Measurements from ENCODE around the gene SFTPD.
"Not testable (repeated sequence)": the region's sequence is repeated elsewhere in the genome, so short reads cannot be mapped to it uniquely, and the experiment has no call there.

SFTPD gene

DNA sequence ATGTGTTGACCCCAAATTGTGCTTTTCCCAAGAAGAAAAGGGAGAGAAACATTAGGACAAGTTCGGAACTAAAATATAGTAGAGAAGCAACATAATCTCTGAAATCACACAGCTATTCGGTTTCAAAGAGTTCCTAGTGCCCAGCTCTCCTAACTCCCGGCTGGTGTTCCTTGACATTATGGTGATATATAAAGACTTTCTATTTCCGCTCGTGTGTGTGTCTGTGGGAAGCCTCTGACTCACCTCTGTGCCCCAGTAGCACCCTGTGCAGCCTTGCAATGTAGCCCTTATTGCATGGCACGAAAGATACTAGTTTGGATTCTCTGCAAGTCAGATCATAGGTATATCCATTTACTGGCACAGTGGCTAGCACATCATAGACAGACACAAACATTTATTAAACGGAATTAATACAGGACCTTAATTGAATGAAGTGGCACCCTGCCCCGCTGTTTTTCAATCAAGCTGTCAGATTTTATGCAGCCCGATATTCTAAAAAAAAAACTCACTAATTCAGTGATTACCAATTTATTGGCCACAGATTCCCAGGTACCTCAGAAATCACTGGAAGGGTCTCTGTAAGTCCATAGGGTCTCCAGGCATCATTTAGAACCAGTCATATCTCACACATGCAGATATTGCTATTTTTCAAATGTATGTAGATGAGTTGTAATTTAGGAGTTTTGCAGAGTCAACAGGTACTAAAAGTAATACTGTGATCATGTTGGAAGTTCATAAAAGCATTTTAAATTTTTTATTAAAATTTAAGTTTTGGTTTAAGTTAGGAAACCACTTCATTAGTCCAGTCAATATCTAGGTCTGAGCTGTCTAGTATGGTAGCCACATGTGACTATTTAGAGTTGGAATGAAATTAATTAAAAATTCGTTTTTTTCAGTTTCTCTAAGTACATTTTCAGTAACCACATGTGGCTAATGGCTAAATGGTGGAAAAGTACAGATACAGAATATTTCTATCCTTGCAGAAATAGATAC, 43.3 kb downstream of the SFTPD start:
- H3K4me3 ChIP-seq, result peak overlapping the region; percentile 93
- TF ChIP-seq, protein P1, sequence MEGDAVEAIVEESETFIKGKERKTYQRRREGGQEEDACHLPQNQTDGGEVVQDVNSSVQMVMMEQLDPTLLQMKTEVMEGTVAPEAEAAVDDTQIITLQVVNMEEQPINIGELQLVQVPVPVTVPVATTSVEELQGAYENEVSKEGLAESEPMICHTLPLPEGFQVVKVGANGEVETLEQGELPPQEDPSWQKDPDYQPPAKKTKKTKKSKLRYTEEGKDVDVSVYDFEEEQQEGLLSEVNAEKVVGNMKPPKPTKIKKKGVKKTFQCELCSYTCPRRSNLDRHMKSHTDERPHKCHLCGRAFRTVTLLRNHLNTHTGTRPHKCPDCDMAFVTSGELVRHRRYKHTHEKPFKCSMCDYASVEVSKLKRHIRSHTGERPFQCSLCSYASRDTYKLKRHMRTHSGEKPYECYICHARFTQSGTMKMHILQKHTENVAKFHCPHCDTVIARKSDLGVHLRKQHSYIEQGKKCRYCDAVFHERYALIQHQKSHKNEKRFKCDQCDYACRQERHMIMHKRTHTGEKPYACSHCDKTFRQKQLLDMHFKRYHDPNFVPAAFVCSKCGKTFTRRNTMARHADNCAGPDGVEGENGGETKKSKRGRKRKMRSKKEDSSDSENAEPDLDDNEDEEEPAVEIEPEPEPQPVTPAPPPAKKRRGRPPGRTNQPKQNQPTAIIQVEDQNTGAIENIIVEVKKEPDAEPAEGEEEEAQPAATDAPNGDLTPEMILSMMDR (IDR thresholded peaks at IDR 0.05), result no peak
- peak overlapping the region; percentile 72 to 92 for H3K27ac ChIP-seq
- no peak for DNase-seq (ENCODE audit: low spot score)

DNA sequence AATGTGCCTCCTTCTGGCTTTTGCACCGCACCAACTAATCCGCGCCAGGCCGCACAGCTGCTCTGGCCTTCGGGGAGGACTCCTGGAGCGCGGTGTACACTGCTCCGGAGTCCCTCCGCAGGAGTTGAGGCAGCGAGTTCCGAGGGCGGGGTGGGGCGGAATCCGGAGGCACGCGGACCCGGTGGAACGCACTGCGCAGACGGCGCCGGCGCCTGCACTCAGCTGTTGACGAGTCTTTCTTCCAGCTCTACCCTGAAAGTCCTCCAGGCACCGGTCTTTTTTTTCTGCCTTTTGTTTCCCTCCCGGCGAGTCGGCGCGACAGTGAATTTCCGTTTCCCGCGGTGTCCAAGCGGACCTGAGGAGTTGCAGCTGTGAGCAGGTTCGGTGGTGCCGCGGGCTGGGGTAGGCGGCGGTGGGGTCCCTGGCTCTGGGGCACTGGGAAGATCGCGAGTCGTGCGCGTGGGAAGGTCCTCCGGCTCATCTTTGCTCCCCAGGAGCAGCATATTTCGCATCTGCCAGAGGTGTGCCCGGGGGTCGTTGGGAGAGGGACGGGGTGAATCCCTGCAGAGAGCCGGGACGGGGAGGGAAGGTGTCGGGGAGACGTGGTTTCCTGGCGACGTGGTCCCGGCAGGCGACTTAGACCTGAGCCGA, 44.1 kb downstream of the SFTPD start:
- TF ChIP-seq, protein P1 (IDR thresholded peaks at IDR 0.05), result no peak
- peak overlapping the region; percentile 72 to 92 for H3K27ac ChIP-seq
- DNase-seq (ENCODE audit: low spot score), result peak; percentile 87
- peak overlapping the region; percentile 93 for H3K4me3 ChIP-seq

DNA sequence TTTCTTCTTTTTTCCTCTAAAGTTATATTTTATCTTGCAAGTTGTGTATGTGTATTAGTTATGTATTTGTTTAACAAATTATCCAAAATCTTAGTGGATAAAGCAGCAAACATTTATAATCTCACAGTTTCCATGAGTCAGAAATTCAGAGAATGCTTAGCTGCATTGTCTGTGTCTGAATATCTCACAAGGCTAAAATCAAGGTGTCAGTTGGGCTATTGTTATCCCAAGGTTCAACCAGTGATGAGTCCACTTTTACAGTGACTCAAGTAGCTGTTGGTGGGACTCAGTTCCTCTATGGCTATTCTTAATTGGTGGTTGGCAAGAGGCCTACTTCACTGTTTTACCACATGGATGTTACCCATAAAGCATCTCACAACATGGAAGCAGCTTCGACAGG, 47.3 kb downstream of the SFTPD start:
- H3K4me3 ChIP-seq; H3K27ac ChIP-seq; DNase-seq (ENCODE audit: low spot score): not testable (repeated sequence)

DNA sequence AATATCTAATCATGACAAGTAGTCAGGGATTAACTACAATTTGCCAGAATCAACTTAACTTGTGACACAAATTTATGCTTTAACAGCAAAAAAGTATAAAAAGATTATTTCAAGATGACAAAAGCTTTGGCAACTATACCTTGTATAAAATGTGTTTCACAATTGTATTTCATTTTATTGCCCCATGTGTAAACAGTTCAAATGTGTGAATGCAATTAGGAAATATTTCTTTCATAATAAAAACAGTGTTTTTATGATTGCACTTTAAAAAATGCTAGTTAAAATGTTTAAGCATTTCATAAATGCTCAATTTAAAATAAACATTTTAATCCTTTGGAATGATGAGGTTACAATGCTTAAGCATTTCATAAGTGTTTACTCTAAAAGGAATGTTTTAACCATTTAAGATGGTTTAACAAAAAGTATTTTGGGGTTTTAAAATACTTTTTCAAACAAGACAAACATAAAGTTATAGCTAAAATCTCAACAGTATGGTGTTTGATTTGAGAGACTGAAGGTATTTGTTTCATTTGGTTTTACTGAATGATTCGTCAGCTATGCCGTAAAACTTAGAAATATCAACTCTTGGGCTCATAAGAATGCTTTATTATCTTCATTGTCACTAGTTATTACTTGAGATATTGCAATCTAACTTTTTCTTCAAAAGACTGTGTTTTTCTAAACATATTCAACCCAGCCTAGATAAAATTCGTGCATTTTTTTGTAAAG, 50.1 kb downstream of the SFTPD start:
- no peak overlapping the region for H3K27ac ChIP-seq
- DNase-seq (ENCODE audit: low spot score), result no peak
- TF ChIP-seq, protein P1 (IDR thresholded peaks at IDR 0.05), result no peak
- no peak overlapping the region for H3K4me3 ChIP-seq

DNA sequence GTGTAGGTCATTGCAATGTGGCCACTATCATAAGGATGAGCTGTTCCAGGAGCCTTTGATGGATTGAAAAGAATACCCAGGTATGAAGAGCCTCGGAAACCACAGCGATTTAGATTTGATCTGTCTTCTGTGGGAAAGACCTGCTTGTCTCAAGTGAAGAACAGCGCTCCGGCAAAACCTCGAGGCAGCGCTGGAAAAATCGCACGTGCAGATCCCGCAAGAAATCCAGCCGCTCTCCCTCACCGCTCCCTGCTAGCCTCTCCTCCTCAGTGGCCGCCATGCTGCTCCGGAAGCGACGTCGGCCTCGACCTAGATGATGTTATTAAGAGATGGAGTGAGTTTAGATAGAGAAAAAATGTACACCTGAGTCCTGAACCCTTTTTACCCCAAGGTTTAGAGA, 56.0 kb downstream of the SFTPD start:
- H3K27ac ChIP-seq; H3K4me3 ChIP-seq; DNase-seq (ENCODE audit: low spot score): not testable (repeated sequence)

DNA sequence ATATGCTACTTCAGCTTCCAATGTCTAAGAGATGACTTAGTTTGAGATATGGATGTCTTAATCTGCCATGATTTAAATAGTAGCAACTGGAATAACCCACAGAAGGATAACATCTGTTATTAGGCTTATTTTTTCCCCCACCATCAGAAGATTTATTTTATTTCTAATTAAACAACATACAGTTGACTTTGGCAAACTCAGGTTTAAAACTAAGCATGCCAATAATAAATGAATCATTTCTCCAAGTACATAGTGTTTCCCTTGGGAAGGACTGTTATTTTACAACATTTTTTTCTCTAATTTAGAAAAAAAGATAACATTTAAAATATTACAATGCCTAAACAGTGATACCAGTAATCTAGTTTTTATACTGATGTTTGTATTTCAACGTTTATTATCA, 58.4 kb downstream of the SFTPD start:
- TF ChIP-seq, protein P1 (IDR thresholded peaks at IDR 0.05), result no peak
- Histone ChIP-seq H3K27ac (no peak overlapping the region), H3K4me3 (no peak overlapping the region)
- no peak for DNase-seq (ENCODE audit: low spot score)

DNA sequence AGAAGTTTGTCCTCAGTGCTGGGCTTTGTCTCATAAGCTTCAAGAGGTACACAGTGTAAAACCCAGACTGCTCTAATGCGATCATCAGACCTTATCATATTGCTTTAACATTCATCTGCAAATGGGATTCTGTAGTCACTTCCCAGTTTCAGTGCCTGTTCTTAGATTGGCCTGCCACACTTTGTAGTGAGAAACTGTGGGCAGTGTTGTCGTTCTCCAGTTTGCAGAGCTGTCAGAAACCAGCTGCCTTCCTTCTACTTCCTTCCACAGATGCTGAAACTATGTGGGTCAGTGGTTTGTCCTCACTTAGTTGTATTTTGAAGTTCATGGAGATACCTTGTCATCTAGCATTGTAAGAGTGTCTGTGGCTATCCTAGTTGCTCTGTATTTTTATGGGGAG, 59.9 kb downstream of the SFTPD start:
- not testable (repeated sequence) for H3K4me3 ChIP-seq; H3K27ac ChIP-seq; DNase-seq (ENCODE audit: low spot score)

Measured in coronary artery (tissue), 2 donors.